GM13977 (cell line): ENCODE data around the gene RANBP10.

ENCODE experiments used
- DNase-seq: peaks from one replicate; pipeline ENCODE4 v3.0.0; 2012; ENCODE audit warnings: low spot score
- in situ Hi-C: fragments of 300-500 bp; cut with MboI; formaldehyde crosslinking; loops from one replicate; pipeline ENCODE4 v1.12.0; 2022; ENCODE audit warnings: low sequenced_read_pairs, low pct_unique_long_range_greater_than_20kb, mixed read lengths, inconsistent platforms; ENCODE audit not compliant: unreplicated experiment
- TF ChIP-seq, protein P1 (sequence below): IDR thresholded peaks from 2 replicates; pipeline ENCODE4 v1.5.1; 2012; ENCODE audit warnings: mild to moderate bottlenecking, control low read depth; ENCODE audit not compliant: insufficient read depth; ENCODE audit errors: extremely low read depth, missing control alignments

Gene RANBP10

GRCh38 chr16:67713647-67714273, 92.6 kb downstream of the RANBP10 start:
- TF ChIP-seq, protein P1, sequence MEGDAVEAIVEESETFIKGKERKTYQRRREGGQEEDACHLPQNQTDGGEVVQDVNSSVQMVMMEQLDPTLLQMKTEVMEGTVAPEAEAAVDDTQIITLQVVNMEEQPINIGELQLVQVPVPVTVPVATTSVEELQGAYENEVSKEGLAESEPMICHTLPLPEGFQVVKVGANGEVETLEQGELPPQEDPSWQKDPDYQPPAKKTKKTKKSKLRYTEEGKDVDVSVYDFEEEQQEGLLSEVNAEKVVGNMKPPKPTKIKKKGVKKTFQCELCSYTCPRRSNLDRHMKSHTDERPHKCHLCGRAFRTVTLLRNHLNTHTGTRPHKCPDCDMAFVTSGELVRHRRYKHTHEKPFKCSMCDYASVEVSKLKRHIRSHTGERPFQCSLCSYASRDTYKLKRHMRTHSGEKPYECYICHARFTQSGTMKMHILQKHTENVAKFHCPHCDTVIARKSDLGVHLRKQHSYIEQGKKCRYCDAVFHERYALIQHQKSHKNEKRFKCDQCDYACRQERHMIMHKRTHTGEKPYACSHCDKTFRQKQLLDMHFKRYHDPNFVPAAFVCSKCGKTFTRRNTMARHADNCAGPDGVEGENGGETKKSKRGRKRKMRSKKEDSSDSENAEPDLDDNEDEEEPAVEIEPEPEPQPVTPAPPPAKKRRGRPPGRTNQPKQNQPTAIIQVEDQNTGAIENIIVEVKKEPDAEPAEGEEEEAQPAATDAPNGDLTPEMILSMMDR: no peak
- in situ Hi-C loops: no loop called here
- DNase-seq: no peak

- TF ChIP-seq, protein P1: no peak
- in situ Hi-C loops: no loop called here
- no peak for DNase-seq
Measured at GRCh38 chr16:67710607-67711006, 95.8 kb downstream of the RANBP10 start.

DNA sequence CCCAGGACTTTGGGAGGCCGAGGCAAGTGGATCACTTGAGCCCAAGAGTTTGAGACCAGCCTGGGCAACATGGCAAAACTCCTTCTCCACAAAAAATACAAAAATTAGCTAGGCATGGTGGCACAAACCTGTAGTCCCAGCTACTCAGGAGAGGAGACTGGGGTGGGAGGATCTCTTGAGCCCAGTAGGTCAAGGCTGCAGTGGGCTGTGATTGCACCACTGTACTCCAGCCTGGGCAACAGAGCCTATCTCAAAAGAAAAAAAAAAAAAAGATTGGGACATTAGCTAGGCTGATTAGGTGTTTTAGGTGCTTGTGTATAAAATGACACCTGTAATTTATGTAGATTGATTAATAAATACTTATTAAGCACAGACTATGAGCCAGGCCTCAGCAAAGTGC, 97.3 kb downstream of the RANBP10 start:
- no peak for DNase-seq
- in situ Hi-C loops: no loop called here
- TF ChIP-seq, protein P1: no peak

DNA sequence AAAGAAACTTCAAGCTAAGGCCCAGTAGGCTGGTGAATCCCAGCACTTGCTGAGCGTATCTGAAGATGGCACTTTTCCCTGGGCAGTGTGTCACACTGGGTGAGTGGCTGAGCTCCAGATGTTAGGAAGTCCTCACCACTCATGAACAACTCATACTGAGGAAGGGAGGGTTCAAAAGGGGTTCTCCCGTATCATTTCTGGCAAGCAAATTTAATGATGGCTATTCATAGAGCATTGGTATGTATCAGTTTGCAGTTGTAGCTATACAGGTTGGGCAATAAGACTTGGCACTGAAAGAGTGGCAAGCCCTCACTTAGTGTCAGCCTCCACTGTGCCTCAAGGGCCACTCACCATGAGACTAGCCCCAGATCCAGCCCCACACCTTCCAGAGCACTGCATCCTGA, 98.0 kb downstream of the RANBP10 start:
- DNase-seq: no peak
- in situ Hi-C loops: no loop called here
- TF ChIP-seq, protein P1: no peak

DNA sequence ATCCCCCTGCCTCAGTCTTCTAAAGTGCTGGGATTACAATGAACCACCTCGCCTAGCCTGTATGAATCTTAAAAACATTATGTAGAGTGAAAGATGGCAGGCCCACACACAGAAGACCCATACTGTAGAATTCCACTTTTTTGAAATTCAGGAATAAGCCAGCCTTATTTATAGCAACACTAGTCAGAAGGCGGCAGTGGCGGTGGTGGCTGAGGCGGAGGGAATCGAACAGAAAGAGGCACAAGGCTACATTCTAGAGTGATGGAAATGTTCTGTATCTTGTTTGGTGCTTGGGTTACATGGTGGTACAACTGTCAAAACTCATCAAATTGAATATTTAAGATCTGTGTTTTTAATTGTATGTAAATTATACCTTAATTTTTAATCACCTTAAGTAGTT, 98.6 kb downstream of the RANBP10 start:
- in situ Hi-C loops: no loop called here
- DNase-seq: no peak
- TF ChIP-seq, protein P1: no peak

DNA sequence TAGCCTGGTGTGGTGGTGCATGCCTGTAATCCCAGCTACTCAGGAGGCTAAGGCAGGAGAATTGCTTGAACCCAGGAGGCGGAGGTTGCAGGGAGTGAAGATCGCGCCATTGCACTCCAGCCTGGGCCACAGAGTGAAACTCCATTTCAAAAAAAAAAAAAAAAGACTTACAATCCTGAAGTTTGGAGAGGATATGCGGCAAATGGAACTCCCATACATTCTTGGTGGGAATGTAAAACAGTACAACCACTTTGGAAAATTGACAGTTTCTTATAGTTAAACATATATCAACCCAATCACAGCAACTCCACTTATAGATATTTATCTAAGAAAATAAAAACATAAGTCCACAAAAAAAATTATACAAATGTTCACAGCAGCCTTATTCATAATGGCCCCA, 99.2 kb downstream of the RANBP10 start:
- TF ChIP-seq, protein P1: no peak
- in situ Hi-C loops: no loop called here
- DNase-seq: no peak
